Suprapubic skin (tissue), 3 donors: ENCODE data around the gene SOX13.

ENCODE experiments used
- CTCF ChIP-seq, 2 donors: fragments of 200-600 bp in 1 of 2; fragments of 450-650 bp in 1 of 2; sonication (generic) in 1 of 2; IDR thresholded peaks; one replicate each; pipeline ENCODE4 v1.5.1; 2016 to 2019; ENCODE audit warnings: antibody characterized with exemption in 2 of 2, mild to moderate bottlenecking in 1 of 2, moderate library complexity in 1 of 2
- EP300 ChIP-seq: sonication (generic); formaldehyde crosslinking; IDR thresholded peaks from one replicate; pipeline ENCODE4 v1.6.1; 2017; ENCODE audit warnings: antibody characterized with exemption

- TF ChIP-seq CTCF (IDR thresholded peaks at IDR 0.05) (no peak), EP300 (no peak)
These were observed 38.1 kb downstream of the SOX13 start for GRCh38 chr1:204110894-204111633.
